Prostate gland (tissue), 1 donor: ENCODE measurements around the gene SAMSN1.

Source experiments
- POLR2A ChIP-seq: fragments of 450-650 bp; IDR thresholded peaks from one replicate; pipeline ENCODE4 v1.6.1; 2016; ENCODE audit warnings: antibody characterized with exemption, mild to moderate bottlenecking
- POLR2AphosphoS5 ChIP-seq: sonication (generic); formaldehyde crosslinking; IDR thresholded peaks from one replicate; pipeline ENCODE4 v1.6.1; 2017; ENCODE audit warnings: antibody characterized with exemption

DNA sequence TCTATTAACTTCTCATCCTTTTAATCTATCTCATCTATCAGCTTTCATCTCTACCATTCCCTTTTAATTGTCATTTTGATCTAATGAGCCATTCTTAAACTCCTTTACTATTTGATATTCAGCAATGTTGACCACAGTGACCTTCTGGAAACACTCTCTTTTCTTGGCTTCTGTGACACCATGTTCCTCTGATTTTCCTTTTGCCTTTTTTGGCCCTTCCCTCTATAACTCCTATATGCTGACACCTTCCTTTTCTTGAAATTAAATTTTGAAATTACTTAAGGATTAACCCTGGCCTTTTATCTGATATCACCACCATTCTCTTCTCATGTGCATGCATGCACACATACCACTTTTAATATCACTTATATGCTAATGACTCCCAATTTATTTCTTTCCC, 41.2 kb upstream of the SAMSN1 start:
- TF ChIP-seq POLR2AphosphoS5: no peak
- TF ChIP-seq POLR2A: no peak
